HG02763 (cell line): ENCODE data around the gene KLF3.

ENCODE experiments used
- ATAC-seq: cut with Tn5 transposase; IDR thresholded peaks from one replicate; pipeline ENCODE4 v1.9.1; 2021; ENCODE audit warnings: mild to moderate bottlenecking, moderate library complexity; ENCODE audit not compliant: unreplicated experiment

The KLF3 gene

DNA sequence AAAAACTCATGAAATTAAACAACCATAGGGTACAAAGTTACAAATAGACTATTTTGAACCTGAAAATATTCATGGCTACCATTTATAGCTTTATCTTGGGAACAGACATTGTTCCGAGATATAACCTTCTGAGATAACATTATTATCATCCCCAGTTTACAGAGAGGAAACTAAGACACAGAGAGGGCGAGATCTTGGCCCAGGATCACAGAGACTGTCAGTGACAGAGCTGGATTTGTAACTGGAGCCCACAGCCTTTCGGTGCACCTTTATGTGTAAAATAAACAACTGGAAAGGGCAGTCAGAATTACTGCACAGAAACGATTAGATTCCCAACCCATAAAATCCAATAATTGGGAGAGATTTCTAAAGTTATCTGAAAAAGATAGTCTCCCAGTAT, 28.4 kb downstream of the KLF3 start:
- ATAC-seq, result no peak

DNA sequence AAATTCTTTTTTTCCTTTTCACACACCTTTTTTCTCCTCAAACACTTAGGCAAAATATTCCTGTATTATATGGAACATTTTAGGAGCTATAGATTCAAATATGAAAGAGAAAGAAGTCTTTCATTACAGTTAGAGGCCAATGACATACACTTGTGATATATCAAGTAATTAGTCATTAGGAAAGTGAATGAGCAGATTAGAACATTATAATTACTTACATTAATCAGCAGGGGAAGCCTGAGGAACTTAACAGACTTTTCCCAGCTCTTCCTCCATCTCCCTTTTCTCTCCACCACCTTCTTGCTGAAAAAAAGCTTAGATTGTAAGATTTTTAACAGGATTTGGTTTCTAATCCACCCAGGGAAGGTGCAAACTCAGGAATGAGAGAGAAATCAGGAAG, 29.6 kb downstream of the KLF3 start:
- no peak for ATAC-seq

DNA sequence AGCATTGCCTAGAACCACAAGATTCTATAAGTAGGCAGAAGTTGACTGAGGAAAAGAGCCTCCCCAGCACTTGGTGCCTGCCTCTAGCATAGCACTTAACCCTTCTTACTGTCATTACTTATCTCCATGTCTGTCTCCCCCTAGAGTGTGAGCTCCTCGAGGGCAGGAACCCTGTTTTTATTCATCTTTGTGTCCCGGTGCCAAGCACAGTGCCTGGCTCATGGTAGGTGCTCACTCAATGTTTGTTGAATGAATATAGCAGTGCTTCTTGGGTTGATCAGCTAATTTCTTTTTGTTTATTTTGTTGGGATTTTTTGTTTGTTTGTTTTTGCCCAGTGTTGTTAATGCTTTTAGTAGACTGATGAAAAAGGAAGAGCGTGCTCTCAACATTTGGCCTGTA, 30.3 kb downstream of the KLF3 start:
- ATAC-seq, result no peak

DNA sequence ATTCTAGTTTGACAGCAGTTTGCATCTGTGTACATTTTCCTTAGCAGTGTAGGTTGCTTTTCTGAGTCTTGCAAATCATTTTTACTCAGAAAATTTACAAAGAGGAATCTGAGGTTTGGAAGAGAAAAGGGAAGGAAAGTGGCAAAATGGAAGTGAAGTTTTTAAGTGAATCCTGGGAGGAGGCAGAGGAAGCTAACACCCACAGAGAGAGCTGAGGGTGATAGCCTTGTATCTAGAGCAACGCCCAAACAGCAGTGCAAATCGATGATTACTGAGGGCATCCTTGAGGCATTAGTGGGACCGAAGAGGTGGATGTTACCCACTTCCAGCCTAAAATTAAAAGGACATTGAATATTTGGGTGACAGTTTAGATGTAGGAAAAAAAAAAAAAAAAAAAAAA, 31.8 kb downstream of the KLF3 start:
- ATAC-seq, result no peak

DNA sequence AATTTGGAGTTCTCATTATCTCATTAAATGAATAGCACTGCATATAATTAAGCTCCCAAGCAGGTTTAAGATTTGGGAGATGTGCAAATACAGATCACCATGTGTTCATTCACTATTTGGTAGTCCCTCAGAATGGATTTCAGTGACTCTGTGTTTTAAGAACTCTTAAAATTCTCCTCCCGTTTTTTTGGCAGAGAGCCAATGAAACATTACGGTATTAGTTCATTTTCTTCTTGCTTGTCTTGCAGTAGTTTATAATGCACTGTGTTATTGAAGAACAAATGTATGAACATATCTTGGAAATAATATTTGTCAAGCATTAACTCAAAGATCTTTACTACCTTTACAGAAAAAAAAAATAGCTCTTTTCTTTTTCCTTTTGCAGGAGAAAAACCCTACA, 32.7 kb downstream of the KLF3 start:
- no peak for ATAC-seq

DNA sequence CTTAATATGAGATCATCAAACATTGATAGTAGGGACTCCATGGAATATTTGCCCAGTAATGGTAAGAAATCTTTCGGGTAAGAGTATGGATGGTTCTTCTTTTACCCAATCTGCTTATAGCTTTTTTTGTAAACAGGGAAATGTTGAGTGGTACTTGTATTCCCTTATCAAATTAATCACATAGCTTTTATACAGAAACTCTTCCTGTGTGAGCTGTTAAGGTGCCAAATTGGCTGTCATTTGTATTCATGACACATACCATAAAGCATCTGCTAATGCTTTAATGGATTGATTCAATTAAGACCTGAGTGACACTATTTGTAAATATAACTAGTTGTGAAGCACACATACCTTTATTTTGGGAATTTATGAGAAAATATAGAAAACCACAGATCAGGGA, 34.2 kb downstream of the KLF3 start:
- no peak for ATAC-seq

DNA sequence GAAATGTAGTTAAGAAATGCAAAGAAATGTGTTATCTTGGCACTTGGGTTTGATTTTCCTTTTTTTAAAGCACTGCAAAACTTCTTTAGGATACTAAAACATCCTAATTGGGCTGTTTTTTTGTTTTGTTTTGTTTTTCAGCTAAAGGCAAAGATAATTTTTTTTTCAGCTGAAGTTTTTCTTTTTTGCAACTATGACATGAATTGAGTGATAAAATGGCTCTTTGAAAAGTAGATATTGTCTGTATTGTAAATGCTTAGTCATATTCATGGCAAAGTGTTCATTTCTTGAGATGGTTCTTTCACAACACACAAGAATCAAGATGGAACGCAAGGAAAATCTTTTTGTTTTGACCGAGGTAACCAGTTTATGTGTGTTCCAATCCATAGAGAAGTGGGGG, 35.1 kb downstream of the KLF3 start:
- no peak for ATAC-seq

DNA sequence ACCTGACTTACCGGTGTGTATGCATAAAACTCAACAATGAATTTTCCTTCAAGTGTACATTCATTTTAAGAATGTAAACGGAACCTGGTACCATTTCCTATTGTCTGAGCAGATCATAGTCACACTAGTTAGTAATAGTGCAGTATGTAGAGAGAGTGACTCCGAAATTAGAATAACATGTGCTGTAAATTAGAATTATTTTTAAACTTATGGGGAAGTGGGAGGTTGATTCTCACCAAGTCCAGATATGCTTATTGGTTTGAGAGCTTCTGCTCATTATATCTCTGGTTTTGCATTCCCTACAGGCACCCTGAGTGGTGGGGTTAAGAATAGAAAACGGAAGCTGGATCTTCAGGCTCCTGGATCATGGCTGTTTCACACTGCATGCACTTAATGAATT, 39.6 kb downstream of the KLF3 start:
- no peak for ATAC-seq

DNA sequence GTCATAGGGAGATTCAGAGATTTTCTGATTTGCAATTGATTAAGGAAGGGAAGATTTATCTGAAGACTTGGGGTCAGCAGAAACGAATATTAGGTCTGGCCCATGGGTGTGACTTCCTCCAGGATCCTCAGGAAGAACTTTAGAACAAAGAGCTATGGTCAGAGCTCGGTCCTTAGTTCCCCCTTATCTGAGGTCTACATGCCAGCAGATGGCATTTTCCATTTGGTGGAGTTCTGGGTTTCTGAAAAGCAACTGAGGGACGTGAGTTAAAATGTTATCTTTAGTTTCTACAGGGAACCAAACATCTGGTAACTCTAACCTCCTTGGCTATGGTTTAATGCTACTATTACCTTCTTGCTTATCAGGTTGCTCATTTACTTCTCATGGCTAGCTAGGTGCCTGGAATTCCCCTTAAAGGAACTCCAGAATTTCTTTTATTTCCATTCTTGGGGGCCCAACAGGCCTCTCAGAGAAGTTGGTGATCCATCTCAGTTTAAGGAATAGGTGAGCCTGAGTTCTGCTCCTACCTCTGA, 40.7 kb downstream of the KLF3 start:
- no peak for ATAC-seq

DNA sequence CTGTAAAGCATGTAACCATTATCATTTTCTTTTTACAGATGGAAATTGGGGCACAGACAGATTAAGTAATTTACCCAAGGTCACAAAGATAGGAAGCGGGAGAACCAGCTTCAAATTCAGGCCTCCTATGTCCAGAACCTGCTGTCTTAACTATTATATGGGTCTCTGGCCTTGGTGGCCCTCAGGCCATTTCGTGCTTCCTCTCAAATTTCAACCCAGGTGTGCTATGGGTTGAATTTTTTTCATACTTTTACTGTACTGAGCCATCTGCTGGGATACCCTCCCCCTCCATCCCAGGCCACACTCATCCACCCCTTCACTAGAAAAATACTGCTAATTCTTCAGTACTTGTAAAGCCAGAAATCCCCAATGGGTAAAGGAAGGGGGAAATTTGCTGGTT, 42.3 kb downstream of the KLF3 start:
- no peak for ATAC-seq

DNA sequence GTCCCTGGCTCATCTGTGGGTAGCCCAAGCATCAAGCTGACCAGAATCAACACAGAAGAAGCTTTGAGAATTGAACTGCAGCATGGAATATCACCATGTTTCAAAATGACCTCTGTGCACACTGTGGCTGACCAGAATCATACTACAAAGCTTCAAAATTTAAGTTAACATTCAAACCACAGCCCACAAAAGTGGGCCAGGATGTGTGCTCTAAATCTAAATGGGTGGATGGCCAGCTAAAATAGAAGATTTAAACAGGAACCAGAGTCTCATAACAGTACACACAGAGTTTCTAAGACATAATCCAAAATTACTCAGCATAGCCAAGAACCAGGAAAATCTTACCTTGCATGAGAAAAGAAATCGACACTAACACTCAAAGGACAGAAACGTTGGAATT, 46.1 kb downstream of the KLF3 start:
- ATAC-seq, result no peak

DNA sequence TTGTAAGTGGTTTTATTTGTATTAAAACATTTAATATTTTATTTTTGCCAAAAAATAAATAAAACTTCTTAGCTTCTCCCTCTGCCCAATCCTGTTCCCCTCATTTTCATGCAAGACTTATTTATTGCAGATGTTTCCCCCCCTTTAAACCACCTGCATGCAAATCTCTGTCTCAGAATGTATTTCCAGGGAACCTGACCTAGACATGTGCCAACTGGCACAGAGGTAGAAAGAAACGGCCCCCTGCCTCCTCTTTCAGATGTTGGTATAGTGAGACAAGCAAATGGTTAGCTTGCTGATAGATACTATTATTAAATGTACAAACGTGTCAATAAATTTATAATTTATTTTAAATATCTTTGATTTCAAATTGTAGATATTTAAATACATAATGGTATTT, 47.1 kb downstream of the KLF3 start:
- ATAC-seq, result no peak

DNA sequence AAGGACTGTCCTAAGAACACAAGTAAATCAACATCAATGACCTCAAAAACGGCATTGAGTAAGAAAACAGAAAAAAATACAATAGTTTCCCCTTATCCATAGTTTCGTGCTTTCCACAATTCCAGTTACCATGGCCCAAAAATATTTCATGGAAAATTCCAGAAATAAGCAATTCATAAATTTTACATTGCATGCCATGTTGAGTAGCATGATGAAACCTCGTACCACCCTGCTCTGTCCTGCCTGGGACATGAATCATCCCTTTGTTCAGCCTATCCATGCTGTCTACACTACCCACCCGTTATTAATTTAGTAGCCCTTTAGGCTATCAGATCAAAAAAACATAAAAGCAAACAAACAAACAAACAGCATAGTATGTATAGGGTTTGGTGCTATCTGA, 51.1 kb downstream of the KLF3 start:
- ATAC-seq, result no peak

DNA sequence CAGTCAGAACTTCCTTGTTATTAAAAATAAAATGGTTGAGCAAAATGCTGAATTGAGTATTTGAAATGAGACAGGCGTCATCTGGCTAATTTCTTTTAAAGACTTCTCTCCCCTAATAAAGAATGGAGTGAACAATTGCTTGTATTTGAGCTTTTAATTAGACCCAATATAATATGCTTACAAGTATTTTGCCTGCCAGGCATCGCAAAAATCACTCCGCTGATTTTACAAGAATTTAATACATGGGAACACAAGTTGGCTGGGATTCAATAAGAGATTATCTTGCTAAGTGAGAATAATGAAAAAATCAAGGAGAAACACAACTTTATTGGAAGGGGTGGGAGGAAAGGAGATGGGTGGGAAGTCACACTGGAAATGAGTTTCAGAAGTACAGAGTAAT, 52.3 kb downstream of the KLF3 start:
- ATAC-seq, result no peak

DNA sequence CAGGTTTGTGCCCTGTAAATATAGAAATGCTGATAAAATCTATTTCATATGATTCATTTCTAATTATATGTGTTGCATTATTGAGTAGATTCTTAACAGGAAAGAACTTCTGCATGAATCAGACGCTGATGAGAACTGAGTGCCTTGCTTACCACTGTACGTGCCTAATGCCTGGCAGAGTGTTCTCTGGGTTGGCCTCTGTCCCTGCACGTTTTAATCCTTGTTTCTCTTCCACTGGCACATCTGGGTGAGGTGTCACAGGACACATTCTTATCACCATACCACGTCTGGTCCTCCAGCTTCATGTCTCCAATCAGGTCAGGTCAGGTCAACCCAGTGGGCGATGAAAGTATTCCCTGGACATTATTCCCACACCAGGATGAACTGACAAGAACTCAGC, 53.6 kb downstream of the KLF3 start:
- no peak for ATAC-seq

DNA sequence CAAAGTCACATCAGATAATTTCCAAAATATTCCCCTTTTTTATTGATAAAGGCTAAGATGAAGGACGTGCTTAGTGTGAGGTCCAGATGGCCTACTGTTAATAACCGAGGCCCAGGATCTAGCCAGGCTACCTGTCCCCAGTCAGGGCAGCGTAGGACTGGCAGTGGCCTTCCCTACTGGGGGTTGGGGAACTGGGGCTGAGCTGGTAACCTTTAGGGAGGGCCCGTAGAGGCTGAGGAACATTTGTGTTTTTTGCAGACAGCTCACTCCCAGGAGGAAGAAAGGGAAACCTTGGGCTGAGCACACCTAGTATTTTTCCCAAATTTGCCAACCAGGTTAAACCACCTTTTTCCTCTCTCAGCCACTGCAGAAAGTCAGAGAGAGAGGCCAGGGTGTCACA, 59.1 kb downstream of the KLF3 start:
- ATAC-seq, result no peak

DNA sequence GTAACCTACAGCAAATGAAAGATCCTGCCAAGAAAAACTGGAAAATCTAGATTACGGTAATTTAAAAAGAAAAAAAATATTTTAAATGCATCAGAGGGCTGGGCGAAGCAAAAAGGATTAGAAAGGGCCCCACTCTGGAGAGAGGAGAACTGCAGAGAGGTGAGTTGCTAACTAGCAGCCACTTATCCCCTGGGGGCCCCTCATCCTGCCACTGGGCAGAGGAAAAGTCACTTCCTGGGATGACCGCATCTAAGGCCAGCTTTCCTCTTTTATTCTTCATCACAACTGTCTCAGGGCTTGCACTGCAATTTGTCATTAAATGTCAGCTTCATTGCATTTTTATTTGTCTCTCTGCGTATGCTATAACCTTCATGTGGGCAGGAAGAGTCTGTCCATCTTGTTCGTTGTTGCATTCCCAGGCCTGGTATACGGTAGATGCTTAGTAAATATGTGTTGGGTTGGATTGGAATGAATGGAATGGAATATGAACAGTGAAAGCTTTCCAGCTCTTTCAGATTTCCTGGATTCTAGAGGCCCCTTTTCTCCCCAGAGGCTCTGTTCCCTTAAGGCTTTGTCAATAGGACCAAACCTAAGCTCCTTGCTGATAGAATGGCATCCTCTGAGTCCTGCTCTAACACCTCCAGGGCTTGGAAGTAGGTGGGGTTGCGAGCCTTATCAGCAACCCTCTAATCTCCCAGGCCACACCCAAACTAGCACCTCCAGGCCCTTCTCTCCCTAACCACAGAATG, 59.9 kb downstream of the KLF3 start:
- ATAC-seq, result no peak

DNA sequence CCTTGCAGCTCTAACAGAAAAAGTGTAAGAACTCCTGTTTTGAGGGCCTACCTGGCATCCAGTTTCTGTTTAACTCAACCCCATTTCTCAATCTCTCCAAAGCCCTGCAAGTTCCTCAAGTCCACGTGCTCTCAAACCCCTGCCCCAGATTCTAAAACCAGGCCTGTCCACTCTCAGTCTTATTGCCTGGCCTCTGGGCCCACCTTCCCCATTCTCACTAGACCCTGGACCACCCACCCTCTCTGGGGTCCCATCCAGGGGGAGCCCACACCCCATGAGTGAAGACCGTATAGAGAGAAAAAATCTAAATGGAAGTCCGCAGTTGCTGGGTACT, 60.4 kb downstream of the KLF3 start:
- no peak for ATAC-seq

DNA sequence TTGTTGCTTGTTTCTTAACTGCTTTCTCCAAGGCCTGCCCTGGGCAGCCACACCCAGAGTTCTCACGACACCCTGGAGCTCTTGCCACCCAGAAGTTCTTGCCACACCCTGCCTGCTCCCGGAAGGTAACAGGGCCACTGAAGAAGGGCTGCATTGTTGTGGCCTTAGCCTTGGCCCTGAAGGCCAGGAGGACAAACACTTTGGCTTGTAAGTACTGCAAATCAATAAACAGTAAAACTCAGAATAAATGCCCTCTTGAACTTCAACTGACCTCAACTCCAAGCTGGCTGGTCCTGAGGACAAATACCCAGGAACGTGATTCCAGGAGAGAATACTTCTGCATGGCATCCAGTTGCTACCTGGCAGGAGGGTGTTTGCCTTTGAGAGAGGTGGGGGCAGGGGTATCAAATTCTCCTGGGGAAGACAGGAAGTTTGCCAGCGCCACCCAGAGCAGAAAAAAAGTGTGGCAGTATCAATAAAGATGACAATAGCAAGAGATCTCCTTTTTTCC, 64.7 kb downstream of the KLF3 start:
- no peak for ATAC-seq

DNA sequence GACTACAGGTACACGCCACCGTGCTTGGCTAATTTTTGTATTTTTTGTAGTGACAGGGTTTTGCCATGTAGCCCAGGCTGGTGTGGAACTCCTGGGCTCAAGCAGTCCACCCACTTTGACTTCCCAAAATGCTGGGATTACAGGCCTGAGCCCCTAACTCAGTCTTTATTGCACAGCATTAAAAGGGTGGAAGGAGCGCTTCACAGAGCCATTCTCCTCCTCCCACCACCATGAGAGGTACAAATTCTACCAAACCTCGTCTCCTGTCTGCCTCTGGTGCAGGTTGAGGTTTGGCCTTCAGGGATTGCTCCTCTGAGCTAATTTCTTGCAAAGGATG, 66.5 kb downstream of the KLF3 start:
- ATAC-seq, result no peak

DNA sequence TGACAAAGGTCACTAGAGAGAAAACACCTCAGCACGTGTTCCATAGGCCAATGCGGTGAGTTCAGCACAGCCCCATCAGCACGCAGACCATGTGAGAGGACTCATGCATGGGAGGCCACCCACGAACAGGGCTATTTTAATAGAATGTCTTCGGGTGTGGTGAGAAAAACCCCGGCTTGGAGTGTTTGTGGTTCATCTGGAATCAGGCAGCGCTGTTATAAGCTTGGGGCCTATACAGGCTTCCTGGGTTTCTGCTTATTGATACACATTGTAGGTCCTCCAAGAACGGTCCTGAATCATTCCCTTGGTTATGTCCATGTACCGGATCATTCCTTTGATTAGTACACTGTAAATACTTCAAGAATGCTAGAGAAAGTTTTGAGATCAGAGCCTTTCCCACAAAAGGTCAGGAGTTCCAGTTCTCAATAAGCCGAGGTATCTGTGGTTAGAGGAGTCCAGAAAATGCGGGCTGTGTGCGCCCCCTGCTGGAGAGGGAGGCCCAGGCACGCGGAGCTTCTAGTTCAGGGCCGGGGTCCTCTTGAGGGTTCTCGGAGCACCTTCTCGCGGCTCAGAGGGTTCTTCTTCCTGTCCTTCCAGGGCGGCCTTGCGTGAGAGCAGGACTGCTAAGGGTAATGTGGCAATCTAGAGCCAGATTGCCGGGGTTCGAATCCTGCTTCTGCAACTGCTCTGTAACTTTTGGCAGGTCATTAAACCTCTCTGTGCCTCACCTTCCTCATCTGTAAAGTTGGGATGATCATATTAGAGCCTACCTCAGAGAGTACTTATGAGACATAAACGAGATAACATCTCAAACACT, 67.0 kb downstream of the KLF3 start:
- ATAC-seq, result peak; percentile 83

DNA sequence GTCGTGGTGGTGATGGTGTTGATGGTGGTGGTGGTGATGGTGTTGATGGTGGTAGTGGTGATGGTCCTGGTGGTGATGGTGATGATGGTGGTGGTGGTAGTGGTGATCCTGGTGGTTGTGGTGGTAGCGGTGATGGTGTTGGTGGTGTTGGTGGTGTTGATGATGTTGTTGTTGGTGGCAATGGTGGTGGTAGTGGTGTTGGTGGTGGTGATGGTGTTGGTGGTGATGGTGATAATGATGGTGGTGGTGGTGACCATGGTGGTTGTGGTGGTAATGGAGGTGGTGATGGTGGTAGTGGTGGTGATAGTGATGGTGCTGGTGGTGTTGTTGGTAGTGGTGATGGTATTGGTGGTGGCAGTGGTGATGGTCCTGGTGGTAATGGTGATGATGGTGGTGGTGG, 69.7 kb downstream of the KLF3 start:
- no peak for ATAC-seq
